WTC11 (cell line): ENCODE data around the gene TMEM214. TPM values are rescaled to one million over a fixed set of nuclear protein-coding genes. Genes with fewer than 3 reads are reported as not detected.

Source experiments
- ATAC-seq: fragments of 200-7000 bp; cut with Tn5 transposase; 2 replicates; pipeline ENCODE4 v1.10.0; 2021; ENCODE audit warnings: mild to moderate bottlenecking, moderate library complexity
- CTCF ChIA-PET: fragments of 300-600 bp; sonication (Branson Sonifier 250); formaldehyde crosslinking; loops from one replicate; lab custom pipeline; 2021; ENCODE audit warnings: antibody characterized with exemption; lab: Charles Lee
- POLR2A ChIA-PET: fragments of 350-600 bp; sonication (Branson Sonifier 250); formaldehyde crosslinking; loops from one replicate; lab custom pipeline; 2021; ENCODE audit warnings: antibody characterized with exemption; lab: Charles Lee
- DNase-seq: peaks from one replicate; pipeline ENCODE4 v3.0.0; 2021; ENCODE audit warnings: low spot score
- H3K27ac Mint-ChIP-seq: 2 replicates; pipeline ENCODE4 v1.8.0; 2021; ENCODE audit warnings: mixed read lengths
- H3K27me3 Mint-ChIP-seq: 2 replicates; pipeline ENCODE4 v1.8.0; 2021; ENCODE audit warnings: low read depth, mild to moderate bottlenecking, moderate library complexity, mixed read lengths
- H3K36me3 Mint-ChIP-seq: 2 replicates; pipeline ENCODE4 v1.8.0; 2021; ENCODE audit warnings: mixed read lengths
- H3K4me1 Mint-ChIP-seq: 2 replicates; pipeline ENCODE4 v1.8.0; 2022; ENCODE audit warnings: mixed read lengths
- H3K4me3 Mint-ChIP-seq: 2 replicates; pipeline ENCODE4 v1.8.0; 2021; ENCODE audit warnings: mild to moderate bottlenecking, moderate library complexity, mixed read lengths
- H3K9me3 Mint-ChIP-seq: 2 replicates; pipeline ENCODE4 v1.8.0; 2021; ENCODE audit warnings: mixed read lengths
- AR ChIP-seq: fragments of 250-450 bp; sonication (Bioruptor Pico); IDR thresholded peaks from 2 replicates; pipeline ENCODE4 v1.9.0; 2021; ENCODE audit warnings: mild to moderate bottlenecking
- CREM ChIP-seq: sonication (generic); formaldehyde crosslinking; IDR thresholded peaks from 2 replicates; pipeline ENCODE4 v1.8.1; 2022; ENCODE audit warnings: mild to moderate bottlenecking, missing genetic modification reagents, moderate library complexity
- CTCF ChIP-seq: fragments of 200-600 bp; IDR thresholded peaks from 2 replicates; pipeline ENCODE4 v1.8.0; 2022; ENCODE audit warnings: antibody characterized with exemption
- E2F1 ChIP-seq: sonication (generic); formaldehyde crosslinking; IDR thresholded peaks from 2 replicates; pipeline ENCODE4 v1.8.0; 2022; ENCODE audit warnings: mild to moderate bottlenecking, missing genetic modification reagents
- E2F4 ChIP-seq: sonication (generic); formaldehyde crosslinking; IDR thresholded peaks from 2 replicates; pipeline ENCODE4 v1.8.1; 2022; ENCODE audit warnings: low read depth, mild to moderate bottlenecking, moderate library complexity, missing genetic modification reagents, borderline replicate concordance
- ELF4 ChIP-seq: sonication (generic); formaldehyde crosslinking; IDR thresholded peaks from 2 replicates; pipeline ENCODE4 v1.8.1; 2022; ENCODE audit warnings: low read depth, mild to moderate bottlenecking, moderate library complexity, missing genetic modification reagents
- ETV6 ChIP-seq: sonication (generic); formaldehyde crosslinking; IDR thresholded peaks from 2 replicates; pipeline ENCODE4 v1.8.1; 2022; ENCODE audit warnings: mild to moderate bottlenecking, missing genetic modification reagents
- GTF2I ChIP-seq: fragments of 250-450 bp; sonication (Bioruptor Pico); conservative IDR thresholded peaks from 2 replicates; pipeline ENCODE4 v1.4.0; 2021; ENCODE audit warnings: mild to moderate bottlenecking
- JUN ChIP-seq: sonication (generic); formaldehyde crosslinking; IDR thresholded peaks from 2 replicates; pipeline ENCODE4 v1.8.0; 2023; ENCODE audit warnings: mild to moderate bottlenecking, missing genetic modification reagents
- NFATC4 ChIP-seq: fragments of 250-450 bp; sonication (Bioruptor Pico); IDR thresholded peaks from 2 replicates; pipeline ENCODE4 v1.9.0; 2021; ENCODE audit warnings: mild to moderate bottlenecking
- NFE2L1 ChIP-seq: sonication (generic); formaldehyde crosslinking; IDR thresholded peaks from 2 replicates; pipeline ENCODE4 v1.8.1; 2023; ENCODE audit warnings: missing genetic modification reagents
- PRRX2 ChIP-seq: fragments of 250-450 bp; sonication (Bioruptor Pico); IDR thresholded peaks from 2 replicates; pipeline ENCODE4 v1.8.0; 2021; ENCODE audit warnings: mild to moderate bottlenecking
- SP1 ChIP-seq: sonication (generic); formaldehyde crosslinking; conservative IDR thresholded peaks from 2 replicates; pipeline ENCODE4 v1.8.1; 2022; ENCODE audit warnings: missing genetic modification reagents
- TCF7 ChIP-seq: sonication (generic); formaldehyde crosslinking; IDR thresholded peaks from 2 replicates; pipeline ENCODE4 v1.8.0; 2022; ENCODE audit warnings: mild to moderate bottlenecking, low read depth, missing genetic modification reagents, moderate library complexity
- ZNF219 ChIP-seq: sonication (generic); formaldehyde crosslinking; IDR thresholded peaks from 2 replicates; pipeline ENCODE4 v1.8.0; 2023; ENCODE audit warnings: missing genetic modification reagents, mild to moderate bottlenecking, borderline replicate concordance
- ZNF232 ChIP-seq: sonication (generic); formaldehyde crosslinking; IDR thresholded peaks from 2 replicates; pipeline ENCODE4 v1.8.0; 2022; ENCODE audit warnings: mild to moderate bottlenecking, missing genetic modification reagents
- ZNF317 ChIP-seq: sonication (generic); formaldehyde crosslinking; IDR thresholded peaks from 2 replicates; pipeline ENCODE4 v1.8.1; 2023; ENCODE audit warnings: low read depth, mild to moderate bottlenecking, moderate library complexity, missing genetic modification reagents, borderline replicate concordance
- ZNF425 ChIP-seq: fragments of 250-450 bp; sonication (Bioruptor Pico); conservative IDR thresholded peaks from 2 replicates; pipeline ENCODE4 v1.9.0; 2021; ENCODE audit warnings: mild to moderate bottlenecking
- ZNF532 ChIP-seq: fragments of 250-450 bp; sonication (Bioruptor Pico); IDR thresholded peaks from 2 replicates; pipeline ENCODE4 v1.9.0; 2021; ENCODE audit warnings: mild to moderate bottlenecking, borderline replicate concordance
- total RNA-seq: library from RNA; stranded (reverse); gene quantifications from 3 replicates; pipeline ENCODE4 v1.2.3, GENCODE V29; 2021

TMEM214 gene
- total RNA-seq, 1 experiment from 2014 or later, result 57.1 TPM

GRCh38 chr2:27021253-27022049 is 11.3 kb upstream of the TMEM214 start:
- Mint-ChIP-seq H3K4me3 (no peak overlapping the region), H3K4me1 (peaks cover 6% of the 10 kb centered on the region), H3K9me3 (no peaks in the 10 kb centered on the region), H3K36me3 (no peaks in the 10 kb centered on the region), H3K27me3 (no peaks in the 10 kb centered on the region), H3K27ac (no peak overlapping the region)
- POLR2A ChIA-PET, result no interaction called here
- TF ChIP-seq PRRX2, result no peak
- TF ChIP-seq JUN, result no peak
- no peak for TF ChIP-seq CTCF
- TF ChIP-seq ETV6, result no peak
- TF ChIP-seq AR, result no peak
- TF ChIP-seq TCF7, result no peak
- no peak for TF ChIP-seq NFE2L1
- TF ChIP-seq CREM, result no peak
- no peak for TF ChIP-seq ZNF532
- no peak for TF ChIP-seq ZNF219 (CRISPR knock-in tag)
- TF ChIP-seq E2F1 (CRISPR knock-in tag), result no peak
- no peak for TF ChIP-seq ELF4
- TF ChIP-seq ZNF232, result no peak
- TF ChIP-seq E2F4 (CRISPR knock-in tag), result no peak
- no peak for TF ChIP-seq SP1 (CRISPR knock-in tag)
- TF ChIP-seq ZNF425 (CRISPR knock-in tag), result no peak
- no peak for TF ChIP-seq NFATC4
- TF ChIP-seq GTF2I (CRISPR knock-in tag), result no peak
- TF ChIP-seq ZNF317 (CRISPR knock-in tag), result no peak
- no peak for DNase-seq
- ATAC-seq, result no peak
- CTCF ChIA-PET, result interaction anchor here (1.0 to 6.3 kb wide), 5 partner anchors 12 to 175 kb away, joined by 3 to 161 read pairs (median 5); partner anchors contain the start of gene OST4
